HCT116 (cell line): Measurements from ENCODE around the gene WWOX. TPM values are rescaled to one million over a fixed set of nuclear protein-coding genes. Genes with fewer than 3 reads are reported as not detected.

Experiments
- ATAC-seq: fragments of 200-7000 bp; cut with Tn5 transposase; 2 replicates; pipeline ENCODE4 v1.9.1; 2020; ENCODE audit warnings: mild to moderate bottlenecking, moderate library complexity
- BruUV-seq: library from RNA; stranded (reverse); fragments of 400-500 nt; replicated peaks from 2 replicates; lab custom pipeline; 2021; lab: Mats Ljungman, UMichigan
- CTCF ChIA-PET: fragments of 300-600 bp; sonication (Branson Sonifier 250); formaldehyde crosslinking; loops from one replicate; lab custom pipeline; 2021; ENCODE audit warnings: antibody characterized with exemption; lab: Charles Lee
- POLR2A ChIA-PET: fragments of 300-600, 350-600 bp; sonication (Branson Sonifier 250); formaldehyde crosslinking; loops from one replicate; lab custom pipeline; 2021; ENCODE audit warnings: antibody characterized with exemption; lab: Charles Lee
- RAD21 ChIA-PET, 2 experiments: fragments of 300-600 bp; sonication (Branson Sonifier 250); formaldehyde crosslinking; loops; one replicate each; lab custom pipeline; 2023; ENCODE audit warnings: low total read pairs in 2 of 2; ENCODE audit not compliant: uncharacterized antibody in 2 of 2, unreplicated experiment in 2 of 2, low non-redundant PET in 1 of 2; lab: Charles Lee
- DNase-seq: peaks from one replicate; pipeline ENCODE4 v3.0.0-alpha.2; 2010; ENCODE audit warnings: low read depth, low spot score
- H2AFZ ChIP-seq: fragments of 200-600 bp; shearing (Covaris generic), sonication (generic); 2 replicates; pipeline ENCODE4 v1.6.1; 2017; ENCODE audit warnings: low read depth, mixed run types, mixed read lengths, antibody characterized with exemption, low read length; ENCODE audit not compliant: poor library complexity, severe bottlenecking
- H3K27ac ChIP-seq: 2 replicates; pipeline ENCODE4 v1.5.1; 2012; ENCODE audit warnings: low read depth, low read length
- H3K27me3 ChIP-seq: fragments of 200-600 bp; sonication (generic); 2 replicates; pipeline ENCODE4 v1.6.1; 2016; ENCODE audit warnings: mixed run types, low read length, mixed read lengths; ENCODE audit not compliant: insufficient read depth
- H3K36me3 ChIP-seq, 2 experiments: fragments of 200-500 bp in 1 of 2; fragments of 200-600 bp in 1 of 2; sonication (Bioruptor generic) in 1 of 2; sonication (generic) in 1 of 2; 2 replicates each; pipeline versions ENCODE4 v1.5.1 to v1.6.1; 2014 to 2016; ENCODE audit warnings: low read length in 2 of 2, inconsistent platforms in 1 of 2, mixed read lengths in 1 of 2, mixed run types in 1 of 2; ENCODE audit not compliant: insufficient read depth in 2 of 2, control insufficient read depth in 1 of 2
- H3K4me1 ChIP-seq, 2 experiments: fragments of 200-600 bp in 1 of 2; sonication (generic) in 1 of 2; 2 replicates each; pipeline versions ENCODE4 v1.5.1 to v1.6.1; 2012 to 2017; ENCODE audit warnings: low read length in 2 of 2, inconsistent platforms in 1 of 2, mild to moderate bottlenecking in 1 of 2, mixed read lengths in 1 of 2, mixed run types in 1 of 2, moderate library complexity in 1 of 2; ENCODE audit not compliant: insufficient read depth in 2 of 2, control insufficient read depth in 1 of 2
- H3K4me2 ChIP-seq: fragments of 200-600 bp; sonication (generic); 2 replicates; pipeline ENCODE4 v1.6.1; 2017; ENCODE audit warnings: mixed run types, low read length, mixed read lengths
- H3K4me3 ChIP-seq, 2 experiments: fragments of 200-600 bp in 1 of 2; sonication (generic) in 1 of 2; replicated peaks in 1 of 2; 2 replicates each; pipeline ENCODE4 v1.5.1; 2011 to 2016; ENCODE audit warnings: low read length in 2 of 2, control low read depth in 1 of 2, low read depth in 1 of 2, mild to moderate bottlenecking in 1 of 2, mixed read lengths in 1 of 2, mixed run types in 1 of 2
- H3K79me2 ChIP-seq: fragments of 200-600 bp; sonication (generic); 2 replicates; pipeline ENCODE4 v1.6.1; 2017; ENCODE audit warnings: mild to moderate bottlenecking, mixed run types, low read length, moderate library complexity, mixed read lengths; ENCODE audit not compliant: insufficient read depth
- H3K9ac ChIP-seq: fragments of 200-600 bp; sonication (generic); 2 replicates; pipeline ENCODE4 v1.6.1; 2016; ENCODE audit warnings: low read length, mixed read lengths
- H3K9me2 ChIP-seq: fragments of 200-600 bp; sonication (generic), shearing (Covaris generic); 2 replicates; pipeline ENCODE4 v1.6.1; 2017; ENCODE audit warnings: mixed run types, mild to moderate bottlenecking, moderate library complexity; ENCODE audit not compliant: insufficient read depth
- H3K9me3 ChIP-seq, 2 experiments: fragments of 200-500 bp in 1 of 2; fragments of 200-600 bp in 1 of 2; sonication (Bioruptor generic) in 1 of 2; sonication (generic) in 1 of 2; 2 replicates each; pipeline ENCODE4 v1.6.1; 2014 to 2017; ENCODE audit warnings: low read length in 2 of 2, mixed read lengths in 2 of 2, inconsistent platforms in 1 of 2, low read depth in 1 of 2, mild to moderate bottlenecking in 1 of 2, mixed run types in 1 of 2, moderate library complexity in 1 of 2; ENCODE audit not compliant: control insufficient read depth in 1 of 2, insufficient read depth in 1 of 2
- H4K20me1 ChIP-seq: fragments of 200-600 bp; sonication (generic), shearing (Covaris generic); 2 replicates; pipeline ENCODE4 v1.6.1; 2017; ENCODE audit warnings: mixed run types, mild to moderate bottlenecking, moderate library complexity; ENCODE audit not compliant: insufficient read depth
- CEBPB ChIP-seq: IDR thresholded peaks from 2 replicates; pipeline ENCODE4 v1.6.1; 2012; ENCODE audit warnings: low read depth
- EZH2 ChIP-seq: fragments of 200-600 bp; sonication (generic); IDR thresholded peaks from 2 replicates; pipeline ENCODE4 v1.6.1; 2017; ENCODE audit warnings: antibody characterized with exemption, mixed run types
- JUND ChIP-seq: IDR thresholded peaks from 2 replicates; pipeline ENCODE4 v1.6.1; 2012
- MAX ChIP-seq: IDR thresholded peaks from 2 replicates; pipeline ENCODE4 v1.6.1; 2012
- POLR2A ChIP-seq: IDR thresholded peaks from 2 replicates; pipeline ENCODE4 v1.7.0; 2011; ENCODE audit warnings: borderline replicate concordance; ENCODE audit not compliant: insufficient read depth, insufficient read length; ENCODE audit errors: extremely low read depth
- RAD21 ChIP-seq: IDR thresholded peaks from 2 replicates; pipeline ENCODE4 v1.6.1; 2012; ENCODE audit warnings: low read depth, mild to moderate bottlenecking
- REST ChIP-seq: IDR thresholded peaks from 2 replicates; pipeline ENCODE4 v1.6.1; 2012; ENCODE audit warnings: low read depth
- SIN3A ChIP-seq: IDR thresholded peaks from 2 replicates; pipeline ENCODE4 v1.6.1; 2012; ENCODE audit warnings: low read depth
- SP1 ChIP-seq: IDR thresholded peaks from 2 replicates; pipeline ENCODE4 v1.6.1; 2012; ENCODE audit warnings: low read depth
- SRF ChIP-seq: IDR thresholded peaks from 2 replicates; pipeline ENCODE4 v1.6.1; 2012; ENCODE audit warnings: low read depth
- YY1 ChIP-seq: IDR thresholded peaks from 2 replicates; pipeline ENCODE4 v1.6.1; 2011; ENCODE audit warnings: low read length, low read depth, moderate library complexity, mild to moderate bottlenecking; ENCODE audit not compliant: insufficient replicate concordance; ENCODE audit errors: extremely low read depth
- ZBTB33 ChIP-seq: IDR thresholded peaks from 2 replicates; pipeline ENCODE4 v1.6.1; 2011; ENCODE audit warnings: mild to moderate bottlenecking, low read length, moderate library complexity; ENCODE audit not compliant: insufficient replicate concordance; ENCODE audit errors: extremely low read depth
- ZFX ChIP-seq: fragments of 450-650 bp; IDR thresholded peaks from 2 replicates; pipeline ENCODE4 v1.6.1; 2017
- ZNF274 ChIP-seq: fragments of 200-500 bp; sonication (Bioruptor generic); IDR thresholded peaks from 2 replicates; pipeline ENCODE4 v1.6.1; 2014; ENCODE audit warnings: mild to moderate bottlenecking, low read depth, low read length, inconsistent platforms
- intact Hi-C: fragments of 100-400 bp; cut with micrococcal nuclease; formaldehyde crosslinking; loops from 2 replicates; pipeline ENCODE4 v1.10.0; 2022
- total RNA-seq: library from RNA; stranded (reverse); gene quantifications from one replicate; pipeline ENCODE4 v1.2.1, GENCODE V29; 2021; ENCODE audit not compliant: unreplicated experiment

Gene WWOX
- total RNA-seq, 1 experiment from 2014 or later, result 13.7 TPM

- Histone ChIP-seq H3K4me3 (no peak overlapping the region), H4K20me1 (no peaks in the 10 kb centered on the region), H3K4me1 (no peaks in the 10 kb centered on the region), H3K79me2 (no peaks in the 10 kb centered on the region), H3K27ac (no peak overlapping the region), H3K9ac (no peak overlapping the region), H3K27me3 (no peaks in the 10 kb centered on the region), H3K4me2 (no peak overlapping the region), H3K9me3 (no peaks in the 10 kb centered on the region; a peak in 1 of 4 replicates), H2AFZ (no peak overlapping the region), H3K9me2 (no peaks in the 10 kb centered on the region), H3K36me3 (no peaks in the 10 kb centered on the region)
- no peak for TF ChIP-seq EZH2
- no peak for ATAC-seq
- ChIA-PET CTCF (no interaction called here), POLR2A (no interaction called here), RAD21 (no interaction called here)
- DNase-seq, result no peak
- intact Hi-C loops, result no loop called here
- no TSS peak for BruUV-seq
These were observed 662.8 kb downstream of the WWOX start for GRCh38 chr16:78762222-78762621.

- Histone ChIP-seq H3K9me2 (no peaks in the 10 kb centered on the region), H3K4me1 (no peaks in the 10 kb centered on the region), H3K4me3 (no peak overlapping the region), H3K27ac (no peak overlapping the region), H3K79me2 (no peaks in the 10 kb centered on the region), H3K9me3 (no peaks in the 10 kb centered on the region; a peak in 1 of 4 replicates), H3K36me3 (no peaks in the 10 kb centered on the region), H2AFZ (no peak overlapping the region), H3K4me2 (no peak overlapping the region), H3K27me3 (no peaks in the 10 kb centered on the region), H4K20me1 (no peaks in the 10 kb centered on the region), H3K9ac (no peak overlapping the region)
- intact Hi-C loops, result no loop called here
- POLR2A ChIA-PET, result no interaction called here
- CTCF ChIA-PET, result no interaction called here
- DNase-seq (no peak), ATAC-seq (no peak)
- no TSS peak for BruUV-seq
- TF ChIP-seq SRF, result no peak
- TF ChIP-seq SP1, result no peak
- no peak for TF ChIP-seq ZFX
- TF ChIP-seq YY1, result no peak
- no peak for TF ChIP-seq MAX
- no peak for TF ChIP-seq JUND
- TF ChIP-seq SIN3A, result no peak
- no peak for TF ChIP-seq EZH2
- TF ChIP-seq ZBTB33, result no peak
- no peak for TF ChIP-seq REST
- TF ChIP-seq POLR2A, result no peak
- no peak for TF ChIP-seq RAD21
- TF ChIP-seq CEBPB, result no peak
- TF ChIP-seq ZNF274, result no peak
- RAD21 ChIA-PET, result no interaction called here
These were observed 664.5 kb downstream of the WWOX start for GRCh38 chr16:78763821-78764440.
